Right ventricle myocardium inferior (tissue), 1 donor: ENCODE results near the gene MAML1. TPM values are rescaled to one million over a fixed set of nuclear protein-coding genes. Genes with fewer than 3 reads are reported as not detected.
"Not testable (repeated sequence)": the region's sequence is repeated elsewhere in the genome, so short reads cannot be mapped to it uniquely, and the experiment has no call there.

Source experiments
- ATAC-seq: fragments of 200-7000 bp; cut with Tn5 transposase; one replicate; pipeline ENCODE4 v1.9.1; 2020; ENCODE audit warnings: mild to moderate bottlenecking, moderate library complexity
- DNase-seq: peaks from one replicate; pipeline ENCODE4 v3.0.0; 2021; ENCODE audit errors: missing footprints
- intact Hi-C: fragments of 100-400 bp; cut with DNase I; formaldehyde crosslinking; loops from one replicate; pipeline ENCODE4 v1.11.0; 2022
- total RNA-seq: library from RNA; stranded (reverse); fragmentation: NEBNext Ultra II Directional; extraction: Animal tissue kit (Norgen Biotek cat#: 25700); gene quantifications from one replicate; pipeline ENCODE4 v1.2.1, GENCODE V29; 2021
- donor health status: DM: no; HTN: yes; CAD: no; lungs with severe emphysema.

The MAML1 gene
- total RNA-seq, 1 donor from 2014 or later = 11.1 TPM

GRCh38 chr5:179731791-179732411 is 721 bp upstream of the MAML1 start:
- ATAC-seq (peak; percentile 0), DNase-seq (no peak)
- intact Hi-C loops = loop anchor here (1.0 kb wide), 1 partner anchor 34 kb away; the partner anchor contains the start of gene CANX

- intact Hi-C loops = loop anchor here (1.0 kb wide), 1 partner anchor 35 kb away; the partner anchor contains the start of gene CANX
- DNase-seq (no peak), ATAC-seq (peak; percentile 49)
These were observed 523 bp downstream of the MAML1 start for GRCh38 chr5:179732918-179733771.

- no peak for ATAC-seq
- intact Hi-C loops = no loop called here
- no peak for DNase-seq
These were observed 1.1 kb downstream of the MAML1 start for GRCh38 chr5:179733772-179734126.

GRCh38 chr5:179734536-179735164 is 2.0 kb downstream of the MAML1 start:
- ATAC-seq (no peak), DNase-seq (no peak)
- intact Hi-C loops = no loop called here

- no peak for ATAC-seq
- intact Hi-C loops = loop anchor here (1.0 kb wide), 1 partner anchor 61 kb away; no protein-coding TSS in a partner anchor
These were observed 6.1 kb downstream of the MAML1 start for GRCh38 chr5:179738742-179739141.

GRCh38 chr5:179744106-179744505 is 11.5 kb downstream of the MAML1 start:
- DNase-seq, intact Hi-C loops, ATAC-seq: not testable (repeated sequence)

More at GRCh38 chr5:179738742-179739141, 6.1 kb downstream of the MAML1 start:
- DNase-seq = no peak

- intact Hi-C loops = no loop called here
- DNase-seq (no peak), ATAC-seq (no peak)
These were observed 14.2 kb downstream of the MAML1 start for GRCh38 chr5:179746872-179747271.

- no peak for DNase-seq
- intact Hi-C loops = no loop called here
- ATAC-seq = no peak
These were observed 15.2 kb downstream of the MAML1 start for GRCh38 chr5:179747811-179748210.

GRCh38 chr5:179749857-179750508 is 17.4 kb downstream of the MAML1 start:
- ATAC-seq = no peak
- intact Hi-C loops = no loop called here

GRCh38 chr5:179753971-179754370 is 21.3 kb downstream of the MAML1 start:
- intact Hi-C loops = no loop called here
- ATAC-seq = no peak
- no peak for DNase-seq

More at GRCh38 chr5:179749857-179750508, 17.4 kb downstream of the MAML1 start:
- DNase-seq = peak; percentile 17

- intact Hi-C loops = no loop called here
- ATAC-seq (no peak), DNase-seq (no peak)
These were observed 22.4 kb downstream of the MAML1 start for GRCh38 chr5:179755022-179755421.

GRCh38 chr5:179758955-179759354 is 26.3 kb downstream of the MAML1 start:
- DNase-seq (no peak), ATAC-seq (no peak)
- intact Hi-C loops = no loop called here

- intact Hi-C loops = loop anchor here (5.0 kb wide), 1 partner anchor 147 kb away; the partner anchor contains the start of gene TBC1D9B
- ATAC-seq = no peak
- DNase-seq = no peak
These were observed 27.2 kb downstream of the MAML1 start for GRCh38 chr5:179759581-179760551.

GRCh38 chr5:179762079-179762780 is 29.6 kb downstream of the MAML1 start:
- no peak for DNase-seq
- intact Hi-C loops = loop anchor here (2.0 to 5.0 kb wide), 2 partner anchors 35 to 145 kb away; partner anchors contain the start of gene TBC1D9B
- no peak for ATAC-seq

- ATAC-seq (no peak), DNase-seq (no peak)
- intact Hi-C loops = loop anchor here (2.0 to 5.0 kb wide), 2 partner anchors 34 to 145 kb away; partner anchors contain the start of gene TBC1D9B
These were observed 30.2 kb downstream of the MAML1 start for GRCh38 chr5:179762781-179763176.

GRCh38 chr5:179763215-179763945 is 30.8 kb downstream of the MAML1 start:
- intact Hi-C loops = loop anchor here (2.0 to 5.0 kb wide), 2 partner anchors 33 to 144 kb away; partner anchors contain the start of gene TBC1D9B
- DNase-seq = no peak
- ATAC-seq = no peak
